PC-3 (cell line): Measurements from ENCODE around the gene RTN4RL1. TPM values are rescaled to one million over a fixed set of nuclear protein-coding genes. Genes with fewer than 3 reads are reported as not detected.

Experiments
- ATAC-seq: fragments of 200-7000 bp; cut with Tn5 transposase; 2 replicates; pipeline ENCODE4 v1.9.1; 2020; ENCODE audit warnings: mild to moderate bottlenecking, moderate library complexity
- BruUV-seq: library from RNA; stranded (reverse); fragments of 400-500 nt; replicated peaks from 2 replicates; lab custom pipeline; 2021; lab: Mats Ljungman, UMichigan
- CTCF ChIA-PET: fragments of 300-600 bp; sonication (Branson Sonifier 250); formaldehyde crosslinking; loops from one replicate; lab custom pipeline; 2022; ENCODE audit warnings: antibody characterized with exemption; lab: Charles Lee
- POLR2A ChIA-PET: fragments of 300-600 bp; sonication (Branson Sonifier 250); formaldehyde crosslinking; loops from one replicate; lab custom pipeline; 2022; ENCODE audit warnings: antibody characterized with exemption; ENCODE audit not compliant: unreplicated experiment; lab: Charles Lee
- DNase-seq: peaks from one replicate; pipeline ENCODE4 v3.0.0-alpha.2; 2015
- H2AFZ ChIP-seq: fragments of 300-600 bp; sonication (generic); 2 replicates; pipeline ENCODE4 v1.6.0; 2016; ENCODE audit warnings: antibody characterized with exemption, low read length
- H3F3A ChIP-seq: fragments of 300-600 bp; sonication (generic); one replicate; pipeline ENCODE4 v1.6.0; 2017; ENCODE audit warnings: antibody characterized with exemption, low read length, control low read depth, mild to moderate bottlenecking; ENCODE audit not compliant: unreplicated experiment
- H3K27ac ChIP-seq: fragments of 300-600 bp; sonication (generic); 2 replicates; pipeline ENCODE4 v1.5.1; 2016; ENCODE audit warnings: mild to moderate bottlenecking, low read length
- H3K27me3 ChIP-seq: fragments of 300-600 bp; sonication (generic); 2 replicates; pipeline ENCODE4 v1.6.1; 2016; ENCODE audit warnings: low read length, mixed read lengths
- H3K36me3 ChIP-seq: fragments of 300-600 bp; sonication (generic); 2 replicates; pipeline ENCODE4 v1.6.1; 2016; ENCODE audit warnings: low read depth, mixed run types, low read length, mixed read lengths
- H3K4me1 ChIP-seq: fragments of 300-600 bp; sonication (generic); 2 replicates; pipeline ENCODE4 v1.5.1; 2016; ENCODE audit warnings: low read length; ENCODE audit not compliant: insufficient read depth
- H3K4me2 ChIP-seq: fragments of 300-600 bp; sonication (generic); 2 replicates; pipeline ENCODE4 v1.6.0; 2016; ENCODE audit warnings: low read length
- H3K4me3 ChIP-seq: fragments of 300-600 bp; sonication (generic); 2 replicates; pipeline ENCODE4 v1.5.1; 2016; ENCODE audit warnings: mild to moderate bottlenecking, low read length, mixed read lengths
- H3K79me2 ChIP-seq: fragments of 300-600 bp; sonication (generic); 2 replicates; pipeline ENCODE4 v1.6.1; 2017; ENCODE audit warnings: low read length, mixed read lengths
- H3K9ac ChIP-seq: fragments of 300-600 bp; sonication (generic); 2 replicates; pipeline ENCODE4 v1.6.0; 2016; ENCODE audit warnings: mild to moderate bottlenecking, low read length
- H3K9me2 ChIP-seq: fragments of 300-600 bp; sonication (generic); replicated peaks from 2 replicates; pipeline ENCODE4 v1.6.1; 2016; ENCODE audit warnings: mixed run types, low read length, mixed read lengths
- H3K9me3 ChIP-seq: fragments of 300-600 bp; sonication (generic); 2 replicates; pipeline ENCODE4 v1.6.1; 2016; ENCODE audit warnings: low read length, mixed read lengths
- H4K20me1 ChIP-seq: fragments of 300-600 bp; sonication (generic); 2 replicates; pipeline ENCODE4 v1.6.1; 2016; ENCODE audit warnings: low read length, mixed read lengths
- CTCF ChIP-seq: fragments of 300-600 bp; sonication (generic); conservative IDR thresholded peaks from 2 replicates; pipeline ENCODE4 v1.5.1; 2017; ENCODE audit warnings: antibody characterized with exemption, low read depth, mild to moderate bottlenecking, low read length
- EZH2 ChIP-seq: fragments of 300-600 bp; sonication (generic); IDR thresholded peaks from one replicate; pipeline ENCODE4 v1.6.1; 2017; ENCODE audit warnings: antibody characterized with exemption, mild to moderate bottlenecking, low read length; ENCODE audit not compliant: unreplicated experiment
- EZH2phosphoT487 ChIP-seq: fragments of 300-600 bp; sonication (generic); IDR thresholded peaks from 2 replicates; pipeline ENCODE4 v1.6.1; 2018; ENCODE audit warnings: mild to moderate bottlenecking, antibody characterized with exemption, low read length, borderline replicate concordance
- intact Hi-C: fragments of 100-400 bp; cut with micrococcal nuclease; formaldehyde crosslinking; loops from 2 replicates; pipeline ENCODE4 v1.9.0; 2023
- total RNA-seq: library from RNA; depleted of rRNA; stranded (reverse); fragments of >200 nt; gene quantifications from 2 replicates; pipeline ENCODE4 v1.2.3, GENCODE V29; 2014

Gene RTN4RL1
- total RNA-seq, 1 experiment from 2014 or later = 6.9 TPM

- CTCF ChIA-PET = interaction anchor here (0.7 kb wide), 1 partner anchor 23 kb away, joined by 3 read pairs; no protein-coding TSS in a partner anchor
- no peak for ATAC-seq
Measured at GRCh38 chr17:2034157-2034556, 9.0 kb upstream of the RTN4RL1 start.

GRCh38 chr17:2033153-2033552 lies 8.0 kb upstream of the RTN4RL1 start:
- Histone ChIP-seq H3K9me2 (no peaks in the 10 kb centered on the region), H2AFZ (no peak overlapping the region), H3K4me3 (no peak overlapping the region), H3K36me3 (peaks cover 3% of the 10 kb centered on the region; the same call in 1 of the 2 replicates), H3K4me1 (peaks cover 6% of the 10 kb centered on the region; the same call in 1 of the 2 replicates), H3K79me2 (peaks cover 24% of the 10 kb centered on the region), H3K27me3 (no peaks in the 10 kb centered on the region), H3K4me2 (no peak overlapping the region), H3K9me3 (no peaks in the 10 kb centered on the region), H4K20me1 (no peaks in the 10 kb centered on the region), H3F3A (no peaks in the 10 kb centered on the region), H3K9ac (no peak overlapping the region), H3K27ac (no peak overlapping the region)
- POLR2A ChIA-PET = no interaction called here
- CTCF ChIA-PET = no interaction called here
- DNase-seq (no peak), ATAC-seq (no peak)
- TF ChIP-seq CTCF (no peak), EZH2phosphoT487 (no peak), EZH2 (no peak)
- no TSS peak for BruUV-seq
- intact Hi-C loops = no loop called here

More at GRCh38 chr17:2034157-2034556, 9.0 kb upstream of the RTN4RL1 start:
- POLR2A ChIA-PET = no interaction called here
- no peaks in the 10 kb centered on the region for H3F3A ChIP-seq
- no peaks in the 10 kb centered on the region for H4K20me1 ChIP-seq
- no TSS peak for BruUV-seq
- no peaks in the 10 kb centered on the region for H3K9me3 ChIP-seq
- no peak for DNase-seq
- no peak overlapping the region for H3K4me2 ChIP-seq
- peaks cover 6% of the 10 kb centered on the region; the same call in 1 of the 2 replicates for H3K4me1 ChIP-seq
- H3K79me2 ChIP-seq = peaks cover 24% of the 10 kb centered on the region
- no peaks in the 10 kb centered on the region for H3K27me3 ChIP-seq
- H3K36me3 ChIP-seq = peaks cover 3% of the 10 kb centered on the region; the same call in 1 of the 2 replicates
- intact Hi-C loops = no loop called here
- H3K9me2 ChIP-seq = no peaks in the 10 kb centered on the region
- no peak overlapping the region for H2AFZ ChIP-seq
- H3K9ac ChIP-seq = no peak overlapping the region
- H3K4me3 ChIP-seq = no peak overlapping the region
- no peak overlapping the region for H3K27ac ChIP-seq
- TF ChIP-seq CTCF (no peak), EZH2 (no peak), EZH2phosphoT487 (no peak)

- Histone ChIP-seq H4K20me1 (no peaks in the 10 kb centered on the region), H3K9me3 (no peaks in the 10 kb centered on the region), H3K27me3 (no peaks in the 10 kb centered on the region), H3K9me2 (no peaks in the 10 kb centered on the region), H3K9ac (peak overlapping the region; percentile 93; the same call in 1 of the 2 replicates), H3F3A (no peaks in the 10 kb centered on the region), H2AFZ (no peak overlapping the region), H3K4me1 (peaks cover 6% of the 10 kb centered on the region; the same call in 1 of the 2 replicates), H3K36me3 (no peaks in the 10 kb centered on the region; the same call in 1 of the 2 replicates), H3K4me3 (peak overlapping the region; percentile 92), H3K79me2 (peaks cover 24% of the 10 kb centered on the region), H3K27ac (no peak overlapping the region), H3K4me2 (peak overlapping the region; percentile 90)
- CTCF ChIA-PET = no interaction called here
- DNase-seq = no peak
- TF ChIP-seq EZH2 (no peak), CTCF (peak; percentile 55)
- POLR2A ChIA-PET = no interaction called here
- no peak for ATAC-seq
- intact Hi-C loops = no loop called here
- BruUV-seq = no TSS peak
Measured at GRCh38 chr17:2030779-2031163, 5.6 kb upstream of the RTN4RL1 start.
